ENCODE results near the gene POTEF. TPM values are rescaled to one million over a fixed set of nuclear protein-coding genes. Genes with fewer than 3 reads are reported as not detected.
"Not testable (repeated sequence)": the region's sequence is repeated elsewhere in the genome, so short reads cannot be mapped to it uniquely, and the experiment has no call there.

POTEF gene
- total and polyA plus RNA-seq, 3 donors from 2014 or later = 10.3 to 88.4 (median 56.9) TPM

- Histone ChIP-seq H3K27me3 (no peaks in the 10 kb centered on the region), H3K4me1 (peaks cover 3% of the 10 kb centered on the region)
- no peak for DNase-seq
Observed at GRCh38 chr2:130156624-130157004, 27.6 kb upstream of the POTEF start.

DNA sequence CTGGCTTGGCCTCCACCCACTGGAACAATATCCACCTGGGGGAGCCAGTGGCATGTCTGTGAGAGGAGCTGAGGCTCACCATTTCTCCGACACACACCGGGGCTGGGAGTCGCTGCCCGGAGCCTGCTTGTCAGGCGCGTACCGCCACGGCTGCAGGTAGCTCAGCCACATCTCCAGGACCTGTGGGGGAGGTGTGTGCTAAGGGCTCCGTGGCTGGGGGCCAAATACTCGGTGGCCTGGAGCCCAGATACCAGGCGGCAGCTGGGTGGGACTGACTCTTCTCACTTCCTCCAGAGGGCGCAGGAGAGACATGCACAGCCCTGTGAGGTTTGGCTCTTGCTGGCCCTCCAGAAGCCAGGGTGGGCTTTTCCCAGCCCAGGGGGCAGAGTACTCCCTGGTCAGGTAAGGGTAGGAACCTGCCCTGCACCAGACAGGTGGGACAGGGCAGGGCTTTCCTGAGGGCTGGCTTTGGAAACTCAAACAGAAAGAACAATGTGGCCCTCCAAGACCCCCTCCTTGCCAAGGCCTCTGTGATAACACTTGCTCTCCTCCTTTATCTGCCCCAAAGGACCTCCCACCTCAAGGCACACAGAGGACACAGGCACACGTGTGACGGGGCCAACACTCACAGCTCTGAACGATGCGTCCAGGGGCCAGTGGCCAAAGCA lies 27.1 kb upstream of the POTEF start:
- H3K4me3 ChIP-seq; H3K27ac ChIP-seq; H3K4me1 ChIP-seq; H3K9me3 ChIP-seq; H3K36me3 ChIP-seq (ENCODE audit: low read depth, missing control alignments); intact Hi-C loops (cut with DNase I; ENCODE audit: low total_unique reads); H3K27me3 ChIP-seq: not testable (repeated sequence)
- 48 to 50% methylated on average over 2 to 16 of the region's 16 CpGs for WGBS, 2 donors
- DNase-seq = peak; percentile 73
- peak; percentile 11 to 46 (median 40) for TF ChIP-seq CTCF (IDR thresholded peaks at IDR 0.05)

More at GRCh38 chr2:130156624-130157004, 27.6 kb upstream of the POTEF start:
- Histone ChIP-seq H3K27ac (no peak overlapping the region), H3K36me3 (ENCODE audit: low read depth, missing control alignments) (no peaks in the 10 kb centered on the region), H3K4me3 (no peak overlapping the region), H3K9me3 (no peaks in the 10 kb centered on the region)
- 65 to 83% methylated on average over 5 to 9 of the region's 9 CpGs for WGBS, 2 donors
- intact Hi-C loops (cut with DNase I; ENCODE audit: low total_unique reads) = no loop called here
- TF ChIP-seq POLR2A (IDR thresholded peaks at IDR 0.05) = no peak
- no peak for TF ChIP-seq CTCF (IDR thresholded peaks at IDR 0.05)

DNA sequence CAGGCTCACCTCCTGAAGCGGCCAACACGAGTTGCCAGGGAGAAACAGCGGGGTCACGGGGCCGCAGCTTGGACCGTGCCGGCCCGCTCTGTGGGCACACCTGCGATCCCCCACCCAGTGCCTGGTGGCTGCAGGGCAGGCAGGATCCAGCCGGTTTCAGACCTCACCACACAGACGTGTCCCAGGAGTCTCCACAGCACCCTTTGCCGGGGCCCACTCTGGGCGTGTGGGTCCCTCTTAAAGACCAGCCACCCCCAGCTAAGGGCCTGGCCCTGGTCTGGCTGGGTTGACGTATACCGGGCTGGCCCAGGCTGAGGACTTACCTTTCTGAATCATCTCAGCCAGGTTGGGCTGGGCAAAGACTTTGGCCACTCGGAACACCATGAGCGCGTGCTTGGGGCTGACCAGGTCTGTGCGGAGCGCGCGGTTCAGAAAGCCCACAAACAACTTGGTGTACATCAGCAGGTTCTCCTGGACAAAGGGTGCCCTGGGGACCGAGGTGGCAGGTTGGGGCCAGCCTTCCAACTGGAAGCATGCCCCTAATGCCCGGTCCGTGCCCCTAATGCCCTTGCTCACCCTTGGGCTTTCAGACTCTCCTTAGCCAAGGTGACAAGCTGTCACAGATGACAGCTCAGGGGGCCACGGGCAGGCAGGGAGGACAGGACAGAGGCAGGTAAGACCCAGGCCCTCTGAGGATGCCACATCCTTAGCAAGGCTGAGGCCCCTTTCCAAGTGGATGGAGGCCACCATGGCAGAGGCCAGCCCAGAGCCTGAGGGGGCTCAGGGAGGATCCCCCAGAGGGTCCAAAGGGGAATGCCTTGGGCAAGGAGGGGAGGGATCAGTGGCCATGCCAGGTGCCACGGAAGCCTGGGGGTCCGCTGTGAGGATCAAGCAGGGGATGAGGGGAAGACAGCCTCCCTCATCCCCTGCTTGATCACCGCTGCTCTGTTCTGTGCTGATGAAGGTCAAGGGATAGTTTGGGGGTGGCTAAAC lies 26.0 kb upstream of the POTEF start:
- WGBS, 2 donors = 96% methylated on average over 20 to 28 of the region's 29 CpGs
- no peak overlapping the region for H3K4me3 ChIP-seq
- H3K36me3 ChIP-seq (ENCODE audit: low read depth, missing control alignments) = no peaks in the 10 kb centered on the region
- H3K9me3 ChIP-seq = no peaks in the 10 kb centered on the region
- H3K4me1 ChIP-seq = peaks cover 3% of the 10 kb centered on the region
- H3K27ac ChIP-seq = no peak overlapping the region
- intact Hi-C loops (cut with DNase I; ENCODE audit: low total_unique reads) = no loop called here
- no peaks in the 10 kb centered on the region for H3K27me3 ChIP-seq
- no peak for DNase-seq
- TF ChIP-seq POLR2A (IDR thresholded peaks at IDR 0.05) (no peak), CTCF (IDR thresholded peaks at IDR 0.05) (no peak)

DNA sequence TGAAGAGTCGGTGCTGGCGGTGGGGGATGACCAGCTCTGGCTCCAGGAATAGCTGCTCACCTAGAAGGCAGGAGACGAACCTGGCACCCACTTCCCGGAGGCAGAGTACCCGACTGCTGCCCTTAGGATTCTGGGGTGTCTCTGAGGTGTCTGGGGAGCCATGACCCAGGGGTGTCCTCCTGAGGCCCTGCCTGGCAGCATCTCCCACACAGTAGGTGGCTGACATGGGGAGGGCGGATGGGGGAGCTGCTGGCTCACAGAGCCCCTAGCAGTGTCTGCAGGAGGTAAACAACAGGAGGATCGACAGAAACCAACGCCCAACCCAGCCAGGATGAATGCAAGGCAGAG lies 25.4 kb upstream of the POTEF start:
- H3K9me3 ChIP-seq; intact Hi-C loops (cut with DNase I; ENCODE audit: low total_unique reads); DNase-seq; H3K27ac ChIP-seq; H3K36me3 ChIP-seq (ENCODE audit: low read depth, missing control alignments); H3K27me3 ChIP-seq; H3K4me1 ChIP-seq; H3K4me3 ChIP-seq: not testable (repeated sequence)
- WGBS, 2 donors = 90 to 100% methylated on average over 1 to 6 of the region's 8 CpGs

- H3K9me3 ChIP-seq; H3K27ac ChIP-seq; H3K4me1 ChIP-seq; H3K36me3 ChIP-seq (ENCODE audit: low read depth, missing control alignments); DNase-seq; intact Hi-C loops (cut with DNase I; ENCODE audit: low total_unique reads); H3K4me3 ChIP-seq; H3K27me3 ChIP-seq: not testable (repeated sequence)
- 74 to 94% methylated on average over 8 to 23 of the region's 23 CpGs for WGBS, 2 donors
Observed at GRCh38 chr2:130153721-130154422, 24.9 kb upstream of the POTEF start.
